ENCODE data around the gene PSMB11. TPM values are rescaled to one million over a fixed set of nuclear protein-coding genes. Genes with fewer than 3 reads are reported as not detected.

Gene PSMB11
- total and polyA plus RNA-seq, 10 of the 15 experiments (the other 5 are each of a cell fraction or from before 2014, with no cell fraction given): not detected

DNA sequence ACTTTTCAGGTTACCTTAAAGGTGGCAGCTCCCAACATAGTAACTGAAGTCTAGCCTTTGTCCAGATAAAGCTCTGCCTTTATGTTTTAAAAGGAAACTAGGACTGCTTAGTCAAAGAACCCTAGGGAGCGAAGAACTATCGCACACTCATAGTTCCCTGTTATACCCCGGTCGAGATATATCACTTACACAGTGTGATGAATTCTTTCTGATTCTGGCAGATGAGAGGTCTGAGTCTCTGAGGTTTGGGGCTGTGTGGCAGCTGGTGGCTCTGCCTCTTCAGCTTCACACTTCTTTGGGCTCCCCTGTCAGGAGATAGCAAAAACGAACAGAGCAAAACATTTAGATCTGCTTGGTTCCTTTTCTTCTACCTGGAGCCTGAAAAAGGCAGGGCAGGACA is 36.0 kb downstream of the PSMB11 start:
- H3K36me3 ChIP-seq (ENCODE audit: control insufficient read depth in 2 of 2, insufficient read depth in 2 of 2, low read length in 1 of 2): peaks cover 25 to 58% of the 10 kb centered on the region in 2 experiments
- FAIRE-seq (no peak), ATAC-seq (no peak), DNase-seq (ENCODE audit: low read depth, low spot score) (no peak)
- H3K9me3 ChIP-seq (replicated peaks; ENCODE audit: control insufficient read depth, insufficient read depth, low read length): no peaks in the 10 kb centered on the region
- no peak overlapping the region for H3K27ac ChIP-seq (ENCODE audit: control insufficient read depth, insufficient read depth)
- BruUV-seq (replicated peaks): no TSS peak
- ChIA-PET RAD21 (ENCODE audit: unreplicated experiment) (interaction anchor here (1.1 to 3.2 kb wide), 5 partner anchors 10 to 105 kb away, joined by 3 to 19 read pairs (median 9); partner anchors contain the start of genes ACIN1 and C14orf119), CTCF (interaction anchor here (0.8 to 7.5 kb wide), 23 partner anchors 8 to 260 kb away, joined by 3 to 80 read pairs (median 7); partner anchors contain the start of genes ACIN1, AJUBA, C14orf119 and PRMT5), SMC1A (ENCODE audit: uncharacterized antibody, unreplicated experiment) (interaction anchor here (0.9 to 2.6 kb wide), 11 partner anchors 9 to 104 kb away, joined by 3 to 15 read pairs (median 5); partner anchors contain the start of genes ACIN1, C14orf119 and CDH24), POLR2A (interaction anchor here (1.5 kb wide), 2 partner anchors 9 to 17 kb away, joined by 4 to 6 read pairs; partner anchors contain the start of genes ACIN1 and C14orf119)
- H3K9ac ChIP-seq (ENCODE audit: control insufficient read depth, insufficient read depth, low read length): no peak overlapping the region
- H3K4me3 ChIP-seq: no peak overlapping the region
- no peaks in the 10 kb centered on the region for H3K79me2 ChIP-seq (ENCODE audit: control insufficient read depth, insufficient read depth, low read length)
- no peaks in the 10 kb centered on the region for H3K4me1 ChIP-seq (ENCODE audit: control insufficient read depth, insufficient read depth, low read length)
- in situ Hi-C loops (cut with MboI) (no loop called here), intact Hi-C loops (cut with micrococcal nuclease; ENCODE audit: unreplicated experiment) (no loop called here)
- no peak overlapping the region for H2AFZ ChIP-seq (ENCODE audit: control insufficient read depth, low read depth, low read length)
- H3K4me2 ChIP-seq (ENCODE audit: control insufficient read depth, insufficient read depth): no peak overlapping the region
- 78% methylated on average over 5 of the region's 5 CpGs for WGBS (ENCODE audit: insufficient coverage, insufficient replicate concordance, low lambda C conversion rate, missing lambda C conversion rate)
- no peaks in the 10 kb centered on the region for H4K20me1 ChIP-seq (ENCODE audit: control insufficient read depth, insufficient read depth)
- no peaks in the 10 kb centered on the region for H3K27me3 ChIP-seq (replicated peaks in 1 of 2; ENCODE audit: control insufficient read depth in 2 of 2, insufficient read depth in 2 of 2, low read length in 1 of 2)
- TF ChIP-seq PAX8 (IDR thresholded peaks at IDR 0.05) (no peak), TCF12 (IDR thresholded peaks at IDR 0.05; ENCODE audit: low read depth, low read length) (no peak), RFX5 (IDR thresholded peaks at IDR 0.05; ENCODE audit: low read depth, low read length) (no peak), JUND (IDR thresholded peaks at IDR 0.05; ENCODE audit: low read depth, low read length) (no peak), MYB (IDR thresholded peaks at IDR 0.05; ENCODE audit: borderline replicate concordance, low read depth, low read length) (no peak), ETV6 (conservative IDR thresholded peaks at IDR 0.05 in 1 of 2, IDR thresholded peaks at IDR 0.05 in 1 of 2; ENCODE audit: borderline replicate concordance in 1 of 2, low read depth in 1 of 2) (no peak), TAF1 (IDR thresholded peaks at IDR 0.05; ENCODE audit: borderline replicate concordance, low read depth, low read length) (no peak), RUNX3 (IDR thresholded peaks at IDR 0.05; ENCODE audit: low read length) (no peak), TARDBP (IDR thresholded peaks at IDR 0.05; ENCODE audit: borderline replicate concordance) (no peak), RELA (IDR thresholded peaks at IDR 0.05; ENCODE audit: borderline replicate concordance, partially characterized antibody) (no peak), SMAD1 (IDR thresholded peaks at IDR 0.05; ENCODE audit: low read depth, partially characterized antibody) (no peak), TCF7 (IDR thresholded peaks at IDR 0.05; ENCODE audit: borderline replicate concordance) (no peak)
- TF ChIP-seq, protein P1, sequence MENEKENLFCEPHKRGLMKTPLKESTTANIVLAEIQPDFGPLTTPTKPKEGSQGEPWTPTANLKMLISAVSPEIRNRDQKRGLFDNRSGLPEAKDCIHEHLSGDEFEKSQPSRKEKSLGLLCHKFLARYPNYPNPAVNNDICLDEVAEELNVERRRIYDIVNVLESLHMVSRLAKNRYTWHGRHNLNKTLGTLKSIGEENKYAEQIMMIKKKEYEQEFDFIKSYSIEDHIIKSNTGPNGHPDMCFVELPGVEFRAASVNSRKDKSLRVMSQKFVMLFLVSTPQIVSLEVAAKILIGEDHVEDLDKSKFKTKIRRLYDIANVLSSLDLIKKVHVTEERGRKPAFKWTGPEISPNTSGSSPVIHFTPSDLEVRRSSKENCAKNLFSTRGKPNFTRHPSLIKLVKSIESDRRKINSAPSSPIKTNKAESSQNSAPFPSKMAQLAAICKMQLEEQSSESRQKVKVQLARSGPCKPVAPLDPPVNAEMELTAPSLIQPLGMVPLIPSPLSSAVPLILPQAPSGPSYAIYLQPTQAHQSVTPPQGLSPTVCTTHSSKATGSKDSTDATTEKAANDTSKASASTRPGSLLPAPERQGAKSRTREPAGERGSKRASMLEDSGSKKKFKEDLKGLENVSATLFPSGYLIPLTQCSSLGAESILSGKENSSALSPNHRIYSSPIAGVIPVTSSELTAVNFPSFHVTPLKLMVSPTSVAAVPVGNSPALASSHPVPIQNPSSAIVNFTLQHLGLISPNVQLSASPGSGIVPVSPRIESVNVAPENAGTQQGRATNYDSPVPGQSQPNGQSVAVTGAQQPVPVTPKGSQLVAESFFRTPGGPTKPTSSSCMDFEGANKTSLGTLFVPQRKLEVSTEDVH (IDR thresholded peaks at IDR 0.05; ENCODE audit: low read depth, partially characterized antibody): no peak
- TF ChIP-seq, protein P2, sequence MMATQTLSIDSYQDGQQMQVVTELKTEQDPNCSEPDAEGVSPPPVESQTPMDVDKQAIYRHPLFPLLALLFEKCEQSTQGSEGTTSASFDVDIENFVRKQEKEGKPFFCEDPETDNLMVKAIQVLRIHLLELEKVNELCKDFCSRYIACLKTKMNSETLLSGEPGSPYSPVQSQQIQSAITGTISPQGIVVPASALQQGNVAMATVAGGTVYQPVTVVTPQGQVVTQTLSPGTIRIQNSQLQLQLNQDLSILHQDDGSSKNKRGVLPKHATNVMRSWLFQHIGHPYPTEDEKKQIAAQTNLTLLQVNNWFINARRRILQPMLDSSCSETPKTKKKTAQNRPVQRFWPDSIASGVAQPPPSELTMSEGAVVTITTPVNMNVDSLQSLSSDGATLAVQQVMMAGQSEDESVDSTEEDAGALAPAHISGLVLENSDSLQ (IDR thresholded peaks at IDR 0.05): no peak
- TF ChIP-seq, protein P3, sequence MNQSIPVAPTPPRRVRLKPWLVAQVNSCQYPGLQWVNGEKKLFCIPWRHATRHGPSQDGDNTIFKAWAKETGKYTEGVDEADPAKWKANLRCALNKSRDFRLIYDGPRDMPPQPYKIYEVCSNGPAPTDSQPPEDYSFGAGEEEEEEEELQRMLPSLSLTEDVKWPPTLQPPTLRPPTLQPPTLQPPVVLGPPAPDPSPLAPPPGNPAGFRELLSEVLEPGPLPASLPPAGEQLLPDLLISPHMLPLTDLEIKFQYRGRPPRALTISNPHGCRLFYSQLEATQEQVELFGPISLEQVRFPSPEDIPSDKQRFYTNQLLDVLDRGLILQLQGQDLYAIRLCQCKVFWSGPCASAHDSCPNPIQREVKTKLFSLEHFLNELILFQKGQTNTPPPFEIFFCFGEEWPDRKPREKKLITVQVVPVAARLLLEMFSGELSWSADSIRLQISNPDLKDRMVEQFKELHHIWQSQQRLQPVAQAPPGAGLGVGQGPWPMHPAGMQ (IDR thresholded peaks at IDR 0.05; ENCODE audit: borderline replicate concordance): no peak
- TF ChIP-seq, protein P4, sequence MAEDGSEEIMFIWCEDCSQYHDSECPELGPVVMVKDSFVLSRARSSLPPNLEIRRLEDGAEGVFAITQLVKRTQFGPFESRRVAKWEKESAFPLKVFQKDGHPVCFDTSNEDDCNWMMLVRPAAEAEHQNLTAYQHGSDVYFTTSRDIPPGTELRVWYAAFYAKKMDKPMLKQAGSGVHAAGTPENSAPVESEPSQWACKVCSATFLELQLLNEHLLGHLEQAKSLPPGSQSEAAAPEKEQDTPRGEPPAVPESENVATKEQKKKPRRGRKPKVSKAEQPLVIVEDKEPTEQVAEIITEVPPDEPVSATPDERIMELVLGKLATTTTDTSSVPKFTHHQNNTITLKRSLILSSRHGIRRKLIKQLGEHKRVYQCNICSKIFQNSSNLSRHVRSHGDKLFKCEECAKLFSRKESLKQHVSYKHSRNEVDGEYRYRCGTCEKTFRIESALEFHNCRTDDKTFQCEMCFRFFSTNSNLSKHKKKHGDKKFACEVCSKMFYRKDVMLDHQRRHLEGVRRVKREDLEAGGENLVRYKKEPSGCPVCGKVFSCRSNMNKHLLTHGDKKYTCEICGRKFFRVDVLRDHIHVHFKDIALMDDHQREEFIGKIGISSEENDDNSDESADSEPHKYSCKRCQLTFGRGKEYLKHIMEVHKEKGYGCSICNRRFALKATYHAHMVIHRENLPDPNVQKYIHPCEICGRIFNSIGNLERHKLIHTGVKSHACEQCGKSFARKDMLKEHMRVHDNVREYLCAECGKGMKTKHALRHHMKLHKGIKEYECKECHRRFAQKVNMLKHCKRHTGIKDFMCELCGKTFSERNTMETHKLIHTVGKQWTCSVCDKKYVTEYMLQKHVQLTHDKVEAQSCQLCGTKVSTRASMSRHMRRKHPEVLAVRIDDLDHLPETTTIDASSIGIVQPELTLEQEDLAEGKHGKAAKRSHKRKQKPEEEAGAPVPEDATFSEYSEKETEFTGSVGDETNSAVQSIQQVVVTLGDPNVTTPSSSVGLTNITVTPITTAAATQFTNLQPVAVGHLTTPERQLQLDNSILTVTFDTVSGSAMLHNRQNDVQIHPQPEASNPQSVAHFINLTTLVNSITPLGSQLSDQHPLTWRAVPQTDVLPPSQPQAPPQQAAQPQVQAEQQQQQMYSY (CRISPR knock-in tag; IDR thresholded peaks at IDR 0.05): no peak
